HUES64 (cell line): Measurements from ENCODE around the gene DLG2.
A peak's percentile ranks its signal among the peaks of the same experiment; 100 is the strongest.

Source experiments
- H3K27ac ChIP-seq: 2 replicates; pipeline ENCODE4 v1.7.0; 2013; ENCODE audit warnings: low read depth, low read length, inconsistent platforms
- H3K27me3 ChIP-seq: 2 replicates; pipeline ENCODE4 v1.6.1; 2013; ENCODE audit warnings: mild to moderate bottlenecking, low read length; ENCODE audit not compliant: insufficient read depth
- H3K36me3 ChIP-seq: 2 replicates; pipeline ENCODE4 v1.6.1; 2013; ENCODE audit warnings: mild to moderate bottlenecking, low read length; ENCODE audit not compliant: insufficient read depth
- H3K4me1 ChIP-seq: 2 replicates; pipeline ENCODE4 v1.6.1; 2013; ENCODE audit warnings: mild to moderate bottlenecking, low read length, moderate library complexity; ENCODE audit not compliant: insufficient read depth
- H3K4me3 ChIP-seq: 2 replicates; pipeline ENCODE4 v1.5.1; 2013; ENCODE audit warnings: mild to moderate bottlenecking, low read length, moderate library complexity
- H3K9ac ChIP-seq: 2 replicates; pipeline ENCODE4 v1.6.1; 2013; ENCODE audit warnings: mild to moderate bottlenecking, low read depth, low read length
- H3K9me3 ChIP-seq: 2 replicates; pipeline ENCODE4 v1.6.1; 2013; ENCODE audit warnings: low read depth, low read length; ENCODE audit not compliant: insufficient read depth
- WGBS: fragments of 150-250, 120-280 bp; methylation state at CpG from one replicate; pipeline ENCODE4 v1.1.7; 2013; ENCODE audit warnings: missing lambda C conversion rate; 5-methylcytosine and 5-hydroxymethylcytosine counted together

Gene DLG2

DNA sequence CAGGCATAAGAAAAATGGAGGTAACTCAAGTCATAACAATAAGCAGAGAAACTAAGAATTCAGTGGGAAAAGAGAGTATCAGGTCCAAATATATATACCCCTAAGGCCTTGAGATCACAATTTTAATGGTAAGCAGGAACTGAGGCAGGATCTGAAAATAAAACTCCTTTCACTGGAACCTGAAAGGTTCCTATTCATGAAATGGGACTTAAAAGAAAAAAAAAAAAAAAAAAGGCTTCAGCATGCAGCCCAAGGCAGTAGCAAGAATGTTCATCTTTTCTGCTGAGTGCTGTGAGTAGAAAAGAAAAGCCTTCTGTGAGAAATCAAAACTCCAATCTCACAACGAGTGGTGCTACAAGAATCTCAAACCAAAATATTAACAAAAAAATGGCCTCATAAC, 75.3 kb downstream of the DLG2 start:
- Histone ChIP-seq H3K27ac (no peak overlapping the region), H3K4me3 (no peak overlapping the region), H3K9me3 (peaks cover 6% of the 10 kb centered on the region), H3K4me1 (peaks cover 3% of the 10 kb centered on the region; the same call in 1 of the 2 replicates), H3K9ac (no peak overlapping the region), H3K36me3 (peaks cover 5% of the 10 kb centered on the region; the same call in 1 of the 2 replicates), H3K27me3 (no peaks in the 10 kb centered on the region)
- WGBS, result 78% methylated on average over 1 of the region's 1 CpG

DNA sequence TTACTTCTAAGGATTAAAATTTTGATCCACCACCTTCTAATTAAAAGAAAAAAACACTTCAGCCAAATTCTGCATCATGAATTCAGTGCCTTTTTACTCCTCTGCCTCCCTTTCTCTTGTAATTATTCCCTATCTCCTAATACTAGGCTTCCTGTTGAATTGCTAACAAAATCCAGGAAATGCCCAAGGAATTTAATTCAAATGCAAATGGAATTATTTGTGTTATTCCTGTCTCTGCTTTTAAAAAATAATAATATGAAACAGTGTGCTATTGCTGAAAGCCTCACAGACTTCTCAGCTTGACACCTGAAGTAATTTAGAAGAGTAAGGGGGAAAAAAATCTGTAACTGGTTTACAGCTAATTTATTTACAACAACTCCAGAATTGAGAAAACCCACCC, 85.5 kb downstream of the DLG2 start:
- Histone ChIP-seq H3K27ac (peak overlapping the region; percentile 85; the same call in 1 of the 2 replicates), H3K9ac (peak overlapping the region; percentile 0; the same call in 1 of the 2 replicates), H3K4me1 (peaks cover 31% of the 10 kb centered on the region), H3K4me3 (no peak overlapping the region), H3K9me3 (no peaks in the 10 kb centered on the region), H3K27me3 (no peaks in the 10 kb centered on the region), H3K36me3 (no peaks in the 10 kb centered on the region)

DNA sequence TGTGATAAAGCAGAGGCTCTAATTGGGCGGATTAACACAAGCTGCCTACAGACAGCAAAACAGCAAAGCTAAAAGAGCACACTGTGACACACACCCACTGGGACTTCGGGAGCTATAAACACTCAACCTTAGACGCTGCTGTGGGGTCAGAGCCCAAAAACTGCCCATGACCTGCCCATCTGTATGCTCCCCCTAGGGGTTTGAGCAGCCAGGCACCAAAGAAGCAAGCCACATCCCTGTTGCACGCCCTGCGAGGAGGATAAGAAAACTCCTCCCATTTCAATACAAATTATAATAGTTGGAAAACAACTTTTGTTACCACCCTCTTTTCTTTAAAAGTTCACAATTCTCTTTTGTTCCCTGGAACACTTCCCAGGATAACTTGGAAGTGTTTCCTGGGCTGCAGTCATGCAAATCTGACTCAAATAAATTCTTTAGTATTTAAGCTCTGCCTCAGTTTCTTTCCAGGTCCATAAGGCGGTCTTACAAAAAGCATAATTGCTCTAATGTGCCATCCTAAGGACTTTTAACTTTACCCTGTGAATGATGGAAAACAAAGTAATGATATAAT, 86.4 kb downstream of the DLG2 start:
- Histone ChIP-seq H3K27ac (peak overlapping the region; percentile 85), H3K27me3 (no peaks in the 10 kb centered on the region), H3K9me3 (no peaks in the 10 kb centered on the region), H3K9ac (no peak overlapping the region), H3K36me3 (no peaks in the 10 kb centered on the region), H3K4me1 (peaks cover 31% of the 10 kb centered on the region), H3K4me3 (no peak overlapping the region)
- WGBS, result 58% methylated on average over 6 of the region's 6 CpGs

GRCh38 chr11:85540181-85540580, 87.0 kb downstream of the DLG2 start:
- H3K27ac ChIP-seq, result peak overlapping the region; percentile 85

DNA sequence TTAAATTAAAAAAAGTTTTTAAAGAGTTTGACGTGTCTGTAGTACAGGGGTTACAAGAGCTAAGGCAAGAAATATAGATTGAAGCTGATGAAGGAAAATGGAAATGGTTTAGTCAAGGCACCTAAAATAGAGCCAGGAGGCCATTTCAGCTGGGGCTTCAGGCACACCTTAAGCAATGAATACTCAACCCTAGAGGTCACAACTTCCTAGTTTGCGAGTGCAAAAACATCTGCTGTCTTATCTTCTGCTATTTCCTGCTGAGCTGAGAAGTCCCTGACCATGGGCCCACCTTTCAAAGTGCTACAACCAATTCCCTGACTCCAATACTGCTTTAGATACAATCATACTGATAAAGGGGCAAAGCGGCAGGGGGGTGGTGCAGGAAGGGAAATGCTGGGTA, 87.4 kb downstream of the DLG2 start:
- Histone ChIP-seq H3K4me1 (peaks cover 31% of the 10 kb centered on the region), H3K27ac (peak overlapping the region; percentile 85; the same call in 1 of the 2 replicates), H3K9ac (no peak overlapping the region), H3K36me3 (peaks cover 4% of the 10 kb centered on the region), H3K27me3 (no peaks in the 10 kb centered on the region), H3K9me3 (peaks cover 4% of the 10 kb centered on the region), H3K4me3 (no peak overlapping the region)
- 91% methylated on average over 3 of the region's 3 CpGs for WGBS

More at GRCh38 chr11:85540181-85540580, 87.0 kb downstream of the DLG2 start:
- H3K9ac ChIP-seq, result no peak overlapping the region
- H3K4me3 ChIP-seq, result no peak overlapping the region
- peaks cover 31% of the 10 kb centered on the region for H3K4me1 ChIP-seq
- H3K27me3 ChIP-seq, result no peaks in the 10 kb centered on the region
- no peaks in the 10 kb centered on the region for H3K36me3 ChIP-seq
- 85% methylated on average over 5 of the region's 5 CpGs for WGBS
- no peaks in the 10 kb centered on the region for H3K9me3 ChIP-seq

- H3K4me1 ChIP-seq, result peaks cover 31% of the 10 kb centered on the region
- H3K27me3 ChIP-seq, result no peaks in the 10 kb centered on the region
- H3K27ac ChIP-seq, result no peak overlapping the region
- no peak overlapping the region for H3K9ac ChIP-seq
- peaks cover 9% of the 10 kb centered on the region for H3K36me3 ChIP-seq
- WGBS, result 93% methylated on average over 1 of the region's 1 CpG
- no peak overlapping the region for H3K4me3 ChIP-seq
- peaks cover 9% of the 10 kb centered on the region for H3K9me3 ChIP-seq
Observed at GRCh38 chr11:85539029-85539689, 88.0 kb downstream of the DLG2 start.

- Histone ChIP-seq H3K4me3 (no peak overlapping the region), H3K9me3 (peaks cover 9% of the 10 kb centered on the region), H3K27me3 (no peaks in the 10 kb centered on the region), H3K9ac (no peak overlapping the region), H3K4me1 (peaks cover 25% of the 10 kb centered on the region), H3K27ac (no peak overlapping the region), H3K36me3 (peaks cover 9% of the 10 kb centered on the region)
- WGBS, result 96% methylated on average over 15 of the region's 15 CpGs
Observed at GRCh38 chr11:85536438-85536837, 90.7 kb downstream of the DLG2 start.

GRCh38 chr11:85534806-85535205, 92.3 kb downstream of the DLG2 start:
- Histone ChIP-seq H3K36me3 (peaks cover 9% of the 10 kb centered on the region), H3K27ac (no peak overlapping the region), H3K27me3 (no peaks in the 10 kb centered on the region), H3K9me3 (peaks cover 9% of the 10 kb centered on the region), H3K4me1 (peaks cover 13% of the 10 kb centered on the region; the same call in 1 of the 2 replicates), H3K4me3 (no peak overlapping the region), H3K9ac (no peak overlapping the region)
- 100% methylated on average over 3 of the region's 3 CpGs for WGBS

- peaks cover 9% of the 10 kb centered on the region for H3K36me3 ChIP-seq
- no peak overlapping the region for H3K9ac ChIP-seq
- peaks cover 9% of the 10 kb centered on the region for H3K9me3 ChIP-seq
- H3K4me1 ChIP-seq, result peaks cover 22% of the 10 kb centered on the region
- no peak overlapping the region for H3K4me3 ChIP-seq
- H3K27me3 ChIP-seq, result no peaks in the 10 kb centered on the region
- H3K27ac ChIP-seq, result no peak overlapping the region
- WGBS, result 78% methylated on average over 5 of the region's 5 CpGs
Observed at GRCh38 chr11:85531191-85531897, 95.8 kb downstream of the DLG2 start.

- peaks cover 9% of the 10 kb centered on the region for H3K9me3 ChIP-seq
- no peaks in the 10 kb centered on the region for H3K27me3 ChIP-seq
- WGBS, result no CpG with 5 or more reads among the region's 1 CpG
- no peak overlapping the region for H3K4me3 ChIP-seq
- H3K36me3 ChIP-seq, result peaks cover 9% of the 10 kb centered on the region
- H3K27ac ChIP-seq, result 0 out of 2 replicates have a peak overlapping the region, but pooled peaks have one; percentile 46
- H3K4me1 ChIP-seq, result peaks cover 29% of the 10 kb centered on the region
- no peak overlapping the region for H3K9ac ChIP-seq
Observed at GRCh38 chr11:85530634-85531033, 96.5 kb downstream of the DLG2 start.

DNA sequence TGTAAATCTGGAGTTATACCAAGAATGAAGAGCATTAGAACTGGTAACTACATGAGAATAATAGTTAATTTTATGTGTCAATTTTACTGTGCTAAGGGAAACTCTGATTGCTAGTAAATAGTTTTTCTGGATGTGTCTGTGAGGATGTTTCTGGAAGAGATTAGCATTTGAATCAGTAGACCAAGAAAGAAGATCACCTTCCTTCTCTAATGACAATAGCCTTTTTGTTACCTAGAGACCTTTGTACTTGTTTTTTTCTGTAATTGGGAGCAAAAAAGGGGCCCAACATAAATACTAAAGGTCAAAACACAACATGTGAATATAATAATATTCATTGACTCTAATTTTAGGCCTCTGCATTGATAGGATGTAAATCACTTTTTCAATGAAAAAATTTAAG, 100.6 kb downstream of the DLG2 start:
- H3K36me3 ChIP-seq, result peaks cover 9% of the 10 kb centered on the region; the same call in 1 of the 2 replicates
- H3K9me3 ChIP-seq, result peaks cover 25% of the 10 kb centered on the region
- H3K4me3 ChIP-seq, result no peak overlapping the region
- H3K27ac ChIP-seq, result peak overlapping the region; percentile 85
- no peak overlapping the region for H3K9ac ChIP-seq
- H3K27me3 ChIP-seq, result no peaks in the 10 kb centered on the region
- peaks cover 30% of the 10 kb centered on the region for H3K4me1 ChIP-seq
